ENCODE measurements around the gene NINL.

GRCh38 chr20:25466846-25467245 is 118.5 kb downstream of the NINL start:
- TF ChIP-seq CTCF (IDR thresholded peaks at IDR 0.05; ENCODE audit: control extremely low read depth in 1 of 3, insufficient read depth in 1 of 3, low read depth in 1 of 3, low read length in 3 of 3) = no peak
- no peak for TF ChIP-seq SIN3A (conservative IDR thresholded peaks at IDR 0.05 in 1 of 2, IDR thresholded peaks at IDR 0.05 in 1 of 2; ENCODE audit: low read depth in 1 of 2, low read length in 2 of 2)
